Measurements from ENCODE around the gene CLEC11A. TPM values are rescaled to one million over a fixed set of nuclear protein-coding genes. Genes with fewer than 3 reads are reported as not detected.

CLEC11A gene
- total and polyA plus RNA-seq, 4 donors = 2.4 to 11.0 (median 5.5) TPM

- Histone ChIP-seq H3K27me3 (ENCODE audit: control insufficient read depth in 4 of 4, insufficient read depth in 4 of 4, low read length in 3 of 4) (peaks cover 0 to 7% (median 3%) of the 10 kb centered on the region in 4 donors), H3K27ac (ENCODE audit: low read depth in 1 of 2, low read length in 2 of 2) (peak overlapping the region; percentile 55 to 63), H3K36me3 (ENCODE audit: control insufficient read depth in 4 of 4, insufficient read depth in 3 of 4, low read depth in 1 of 4, low read length in 3 of 4) (no peaks in the 10 kb centered on the region), H3K9ac (ENCODE audit: low read depth in 1 of 2, low read length in 2 of 2) (peak overlapping the region in 1 of 2 donors; percentile 26), H3K9me3 (ENCODE audit: control insufficient read depth in 4 of 4, low read length in 3 of 4) (no peaks in the 10 kb centered on the region), H3K4me1 (ENCODE audit: control insufficient read depth in 4 of 4, insufficient read depth in 4 of 4, low read length in 3 of 4) (peaks cover 0 to 30% (median 14%) of the 10 kb centered on the region in 4 donors), H3K4me3 (ENCODE audit: low read depth in 1 of 3, low read length in 3 of 3) (peak overlapping the region; percentile 54 to 63 (median 56))
- 2% methylated on average over 65 of the region's 65 CpGs for WGBS
- peak; percentile 93 for DNase-seq (ENCODE audit: low spot score)
- TF ChIP-seq ATF3 (IDR thresholded peaks at IDR 0.05) = no peak
- TF ChIP-seq GABPA (IDR thresholded peaks at IDR 0.05 in 1 of 2, conservative IDR thresholded peaks at IDR 0.05 in 1 of 2) = peak in 1 of 2 donors; percentile 72
- TF ChIP-seq CTCF (IDR thresholded peaks at IDR 0.05; ENCODE audit: low read depth, low read length, missing input control) = peak; percentile 56
- peak; percentile 97 for TF ChIP-seq ZBTB33 (IDR thresholded peaks at IDR 0.05)
- TF ChIP-seq SP1 (IDR thresholded peaks at IDR 0.05) = peak; percentile 52
- peak; percentile 18 to 61 for TF ChIP-seq RAD21 (IDR thresholded peaks at IDR 0.05)
Measured at GRCh38 chr19:50724522-50725217, 1.5 kb downstream of the CLEC11A start.

GRCh38 chr19:50725218-50725910, 2.2 kb downstream of the CLEC11A start:
- peak overlapping the region in 1 of 2 donors; percentile 53 for H3K9ac ChIP-seq (ENCODE audit: low read depth in 1 of 2, low read length in 2 of 2)
- H3K27ac ChIP-seq (ENCODE audit: low read depth in 1 of 2, low read length in 2 of 2) = peak overlapping the region; percentile 25 to 63
- H3K27me3 ChIP-seq (ENCODE audit: control insufficient read depth in 4 of 4, insufficient read depth in 4 of 4, low read length in 3 of 4) = peaks cover 0 to 6% (median 3%) of the 10 kb centered on the region in 4 donors
- H3K4me3 ChIP-seq (ENCODE audit: low read depth in 1 of 3, low read length in 3 of 3) = peak overlapping the region; percentile 54 to 60 (median 56)
- H3K36me3 ChIP-seq (ENCODE audit: control insufficient read depth in 4 of 4, insufficient read depth in 3 of 4, low read depth in 1 of 4, low read length in 3 of 4) = no peaks in the 10 kb centered on the region
- no peak for DNase-seq (ENCODE audit: low spot score)
- peaks cover 0 to 30% (median 14%) of the 10 kb centered on the region in 4 donors for H3K4me1 ChIP-seq (ENCODE audit: control insufficient read depth in 4 of 4, insufficient read depth in 4 of 4, low read length in 3 of 4)
- 6% methylated on average over 52 of the region's 52 CpGs for WGBS
- no peaks in the 10 kb centered on the region for H3K9me3 ChIP-seq (ENCODE audit: control insufficient read depth in 4 of 4, low read length in 3 of 4)
- TF ChIP-seq FOXA2 (IDR thresholded peaks at IDR 0.05) (no peak), ZBTB33 (IDR thresholded peaks at IDR 0.05) (no peak), HNF4G (IDR thresholded peaks at IDR 0.05) (no peak), TAF1 (conservative IDR thresholded peaks at IDR 0.05) (no peak), SP1 (IDR thresholded peaks at IDR 0.05) (no peak), REST (IDR thresholded peaks at IDR 0.05) (no peak), MAX (IDR thresholded peaks at IDR 0.05) (no peak), HNF4A (conservative IDR thresholded peaks at IDR 0.05) (no peak), FOXA1 (IDR thresholded peaks at IDR 0.05) (no peak), CTCF (IDR thresholded peaks at IDR 0.05; ENCODE audit: low read depth, low read length, missing input control) (no peak), EGR1 (IDR thresholded peaks at IDR 0.05; ENCODE audit: low read depth in 2 of 2) (no peak), JUND (IDR thresholded peaks at IDR 0.05) (no peak), NR2F2 (IDR thresholded peaks at IDR 0.05) (no peak), RAD21 (IDR thresholded peaks at IDR 0.05) (no peak), ATF3 (IDR thresholded peaks at IDR 0.05) (no peak), GABPA (IDR thresholded peaks at IDR 0.05 in 1 of 2, conservative IDR thresholded peaks at IDR 0.05 in 1 of 2) (no peak)

Data from liver (tissue), 9 donors.